GM23338 (cell line): ENCODE results near the gene AFAP1L2. TPM values are rescaled to one million over a fixed set of nuclear protein-coding genes. Genes with fewer than 3 reads are reported as not detected.

ENCODE experiments used
- ATAC-seq: fragments of 200-7000 bp; cut with Tn5 transposase; 3 replicates; pipeline ENCODE4 v1.9.1; 2020
- DNase-seq: peaks from one replicate; pipeline ENCODE4 v3.0.0-alpha.2; 2015; ENCODE audit warnings: low spot score
- H2AFZ ChIP-seq: fragments of 200-600 bp; sonication (generic); 2 replicates; pipeline ENCODE4 v1.8.0; 2016; ENCODE audit warnings: antibody characterized with exemption, mild to moderate bottlenecking, moderate library complexity
- H3F3A ChIP-seq: fragments of 200-600 bp; sonication (generic); replicated peaks from 2 replicates; pipeline ENCODE4 v1.8.0; 2017; ENCODE audit warnings: antibody characterized with exemption, mixed run types, low read depth
- H3K27ac ChIP-seq: fragments of 200-600 bp; sonication (generic); 2 replicates; pipeline ENCODE4 v1.6.1; 2016; ENCODE audit warnings: low read depth
- H3K27me3 ChIP-seq: fragments of 200-600 bp; sonication (generic); 2 replicates; pipeline ENCODE4 v1.8.0; 2016; ENCODE audit warnings: mild to moderate bottlenecking, mixed run types, moderate library complexity; ENCODE audit not compliant: insufficient read depth
- H3K36me3 ChIP-seq: fragments of 200-600 bp; sonication (generic); 2 replicates; pipeline ENCODE4 v1.8.0; 2016; ENCODE audit warnings: mild to moderate bottlenecking; ENCODE audit not compliant: insufficient read depth
- H3K4me1 ChIP-seq: fragments of 200-600 bp; sonication (generic); 2 replicates; pipeline ENCODE4 v1.8.0; 2016; ENCODE audit warnings: mild to moderate bottlenecking, moderate library complexity; ENCODE audit not compliant: insufficient read depth
- H3K4me2 ChIP-seq: fragments of 200-600 bp; sonication (generic); 2 replicates; pipeline ENCODE4 v1.7.1; 2017; ENCODE audit warnings: mixed run types
- H3K4me3 ChIP-seq: fragments of 200-600 bp; sonication (generic); 2 replicates; pipeline ENCODE4 v1.6.1; 2016; ENCODE audit warnings: mixed run types
- H3K79me2 ChIP-seq: fragments of 200-600 bp; sonication (generic); replicated peaks from 2 replicates; pipeline ENCODE4 v1.8.0; 2017; ENCODE audit warnings: mild to moderate bottlenecking; ENCODE audit not compliant: insufficient read depth
- H3K9me2 ChIP-seq: fragments of 200-600 bp; sonication (generic); 2 replicates; pipeline ENCODE4 v1.8.0; 2017; ENCODE audit not compliant: insufficient read depth
- H4K20me1 ChIP-seq: fragments of 200-600 bp; sonication (generic); replicated peaks from 2 replicates; pipeline ENCODE4 v1.8.0; 2017; ENCODE audit warnings: mild to moderate bottlenecking; ENCODE audit not compliant: insufficient read depth
- H3K27ac Mint-ChIP-seq: 2 replicates; pipeline ENCODE4 v1.8.0; 2020; ENCODE audit warnings: inconsistent platforms, mild to moderate bottlenecking, moderate library complexity, mixed read lengths
- H3K27me3 Mint-ChIP-seq: 3 replicates; pipeline ENCODE4 v1.8.0; 2022; ENCODE audit warnings: low read depth, mild to moderate bottlenecking, moderate library complexity, mixed read lengths, inconsistent platforms; ENCODE audit not compliant: insufficient read depth, poor library complexity
- H3K36me3 Mint-ChIP-seq: 3 replicates; pipeline ENCODE4 v1.8.0; 2021; ENCODE audit warnings: low read depth, mild to moderate bottlenecking, inconsistent platforms, moderate library complexity, mixed read lengths
- H3K4me1 Mint-ChIP-seq: 3 replicates; pipeline ENCODE4 v1.8.0; 2020; ENCODE audit warnings: mild to moderate bottlenecking, inconsistent platforms, mixed read lengths
- H3K4me3 Mint-ChIP-seq: 3 replicates; pipeline ENCODE4 v1.8.0; 2021; ENCODE audit warnings: moderate library complexity, mild to moderate bottlenecking, inconsistent platforms, mixed read lengths
- H3K9me3 Mint-ChIP-seq: 3 replicates; pipeline ENCODE4 v1.8.0; 2020; ENCODE audit warnings: moderate library complexity, mild to moderate bottlenecking, inconsistent platforms, mixed read lengths
- CREB1 ChIP-seq: fragments of 250-450 bp; sonication (Bioruptor Pico); IDR thresholded peaks from 2 replicates; pipeline ENCODE4 v1.5.0; 2020; ENCODE audit warnings: low read depth, mild to moderate bottlenecking, moderate library complexity
- CTCF ChIP-seq, 2 experiments: fragments of 200-600 bp in 1 of 2; sonication (generic) in 1 of 2; conservative IDR thresholded peaks; 2 replicates each; pipeline versions ENCODE4 v1.5.1 to v1.6.1; 2016 to 2017; ENCODE audit warnings: antibody characterized with exemption in 2 of 2, low read depth in 2 of 2, mild to moderate bottlenecking in 2 of 2, moderate library complexity in 1 of 2
- EZH2 ChIP-seq: fragments of 200-600 bp; sonication (generic); IDR thresholded peaks from one replicate; pipeline ENCODE4 v1.8.0; 2017; ENCODE audit warnings: antibody characterized with exemption, mild to moderate bottlenecking, low read depth; ENCODE audit not compliant: unreplicated experiment
- EZH2phosphoT487 ChIP-seq: fragments of 200-600 bp; sonication (generic); IDR thresholded peaks from one replicate; pipeline ENCODE4 v1.8.1; 2018; ENCODE audit warnings: antibody characterized with exemption; ENCODE audit not compliant: unreplicated experiment
- JUNB ChIP-seq: IDR thresholded peaks from one replicate; pipeline ENCODE4 v1.6.1; 2016; ENCODE audit warnings: antibody characterized with exemption; ENCODE audit not compliant: unreplicated experiment
- NANOG ChIP-seq: IDR thresholded peaks from 2 replicates; pipeline ENCODE4 v1.6.1; 2016; ENCODE audit warnings: antibody characterized with exemption, borderline replicate concordance
- POLR2AphosphoS5 ChIP-seq: IDR thresholded peaks from 2 replicates; pipeline ENCODE4 v1.6.1; 2016; ENCODE audit warnings: antibody characterized with exemption, low read depth
- REST ChIP-seq: IDR thresholded peaks from one replicate; pipeline ENCODE4 v1.6.1; 2018; ENCODE audit warnings: antibody characterized with exemption; ENCODE audit not compliant: unreplicated experiment
- STAT1 ChIP-seq: IDR thresholded peaks from one replicate; pipeline ENCODE4 v1.6.1; 2016; ENCODE audit warnings: antibody characterized with exemption; ENCODE audit not compliant: unreplicated experiment
- ZNF114 ChIP-seq: fragments of 250-450 bp; sonication (Bioruptor Pico); IDR thresholded peaks from 2 replicates; pipeline ENCODE4 v1.5.0; 2020; ENCODE audit warnings: mild to moderate bottlenecking, moderate library complexity
- ZNF331 ChIP-seq: fragments of 250-450 bp; sonication (Bioruptor Pico); IDR thresholded peaks from 2 replicates; pipeline ENCODE4 v1.5.0; 2020; ENCODE audit warnings: low read depth, mild to moderate bottlenecking, moderate library complexity
- polyA plus RNA-seq: library from polyadenylated mRNA; unstranded; fragments of >200 nt; fragmentation: Nextera tagmentation; extraction: Ambion mirVana; gene quantifications from 2 replicates; pipeline ENCODE4 v1.2.1, GENCODE V29; 2016
- total RNA-seq: library from RNA; depleted of rRNA; stranded (reverse); fragments of >200 nt; shearing (Covaris generic); gene quantifications from 2 replicates; pipeline ENCODE4 v1.2.3, GENCODE V29; 2014
- TF ChIP-seq, protein P1 (sequence below): IDR thresholded peaks from 2 replicates; pipeline ENCODE4 v1.6.1; 2016; ENCODE audit warnings: antibody characterized with exemption
- TF ChIP-seq, protein P2 (sequence below): fragments of 250-450 bp; sonication (Bioruptor Pico); IDR thresholded peaks from 2 replicates; pipeline ENCODE4 v1.5.0; 2020; ENCODE audit warnings: mild to moderate bottlenecking, moderate library complexity

AFAP1L2 gene
- total and polyA plus RNA-seq, 2 experiments from 2014 or later, result 2.3 to 6.5 TPM

DNA sequence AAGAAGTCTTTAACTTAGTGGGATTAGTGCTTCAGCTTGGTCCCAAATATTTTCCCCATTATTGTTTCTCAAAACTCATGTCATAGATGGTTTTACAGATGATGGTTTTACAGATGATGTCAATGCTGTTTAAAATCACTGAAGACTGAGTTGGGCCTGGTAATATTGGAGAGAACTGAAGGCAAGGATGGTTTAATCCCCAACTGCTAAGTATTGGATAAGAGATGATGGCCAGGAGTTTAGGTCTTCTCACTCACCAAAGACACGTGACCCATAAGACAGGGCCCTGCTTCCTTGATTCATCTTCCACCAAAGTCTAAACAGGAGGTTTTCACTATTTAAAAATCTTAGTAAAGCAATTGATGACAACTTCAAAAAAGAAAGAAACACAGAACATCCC, 108.9 kb downstream of the AFAP1L2 start:
- Histone ChIP-seq H2AFZ (no peak overlapping the region), H3K4me3 (no peak overlapping the region)
- ATAC-seq, result no peak

More for the DNA sequence above, 108.9 kb downstream of the AFAP1L2 start:
- Mint-ChIP-seq H3K4me1 (no peaks in the 10 kb centered on the region; the same call in 2 of the 3 replicates), H3K9me3 (peaks cover 21% of the 10 kb centered on the region), H3K27ac (no peak overlapping the region), H3K36me3 (peaks cover 40% of the 10 kb centered on the region), H3K4me3 (no peak overlapping the region), H3K27me3 (peaks cover 7% of the 10 kb centered on the region)
- Histone ChIP-seq H3K4me1 (no peaks in the 10 kb centered on the region), H4K20me1 (no peaks in the 10 kb centered on the region), H3K27ac (no peak overlapping the region), H3K4me2 (no peak overlapping the region), H3K36me3 (peaks cover 15% of the 10 kb centered on the region), H3K9me2 (no peaks in the 10 kb centered on the region), H3K27me3 (no peaks in the 10 kb centered on the region), H3K79me2 (no peaks in the 10 kb centered on the region), H3F3A (no peaks in the 10 kb centered on the region)
- no peak for DNase-seq
- TF ChIP-seq REST, result no peak
- no peak for TF ChIP-seq STAT1
- TF ChIP-seq EZH2phosphoT487, result no peak
- TF ChIP-seq, protein P1, sequence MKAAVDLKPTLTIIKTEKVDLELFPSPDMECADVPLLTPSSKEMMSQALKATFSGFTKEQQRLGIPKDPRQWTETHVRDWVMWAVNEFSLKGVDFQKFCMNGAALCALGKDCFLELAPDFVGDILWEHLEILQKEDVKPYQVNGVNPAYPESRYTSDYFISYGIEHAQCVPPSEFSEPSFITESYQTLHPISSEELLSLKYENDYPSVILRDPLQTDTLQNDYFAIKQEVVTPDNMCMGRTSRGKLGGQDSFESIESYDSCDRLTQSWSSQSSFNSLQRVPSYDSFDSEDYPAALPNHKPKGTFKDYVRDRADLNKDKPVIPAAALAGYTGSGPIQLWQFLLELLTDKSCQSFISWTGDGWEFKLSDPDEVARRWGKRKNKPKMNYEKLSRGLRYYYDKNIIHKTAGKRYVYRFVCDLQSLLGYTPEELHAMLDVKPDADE, result no peak
- TF ChIP-seq NANOG, result no peak
- TF ChIP-seq CTCF (conservative IDR thresholded peaks at IDR 0.05; ENCODE audit: low read depth in 2 of 2), result no peak
- TF ChIP-seq EZH2, result no peak
- no peak for TF ChIP-seq JUNB
- no peak for TF ChIP-seq CREB1 (CRISPR knock-in tag)
- TF ChIP-seq ZNF331 (CRISPR knock-in tag), result no peak
- TF ChIP-seq POLR2AphosphoS5, result no peak
- TF ChIP-seq ZNF114 (CRISPR knock-in tag), result no peak
- TF ChIP-seq, protein P2, sequence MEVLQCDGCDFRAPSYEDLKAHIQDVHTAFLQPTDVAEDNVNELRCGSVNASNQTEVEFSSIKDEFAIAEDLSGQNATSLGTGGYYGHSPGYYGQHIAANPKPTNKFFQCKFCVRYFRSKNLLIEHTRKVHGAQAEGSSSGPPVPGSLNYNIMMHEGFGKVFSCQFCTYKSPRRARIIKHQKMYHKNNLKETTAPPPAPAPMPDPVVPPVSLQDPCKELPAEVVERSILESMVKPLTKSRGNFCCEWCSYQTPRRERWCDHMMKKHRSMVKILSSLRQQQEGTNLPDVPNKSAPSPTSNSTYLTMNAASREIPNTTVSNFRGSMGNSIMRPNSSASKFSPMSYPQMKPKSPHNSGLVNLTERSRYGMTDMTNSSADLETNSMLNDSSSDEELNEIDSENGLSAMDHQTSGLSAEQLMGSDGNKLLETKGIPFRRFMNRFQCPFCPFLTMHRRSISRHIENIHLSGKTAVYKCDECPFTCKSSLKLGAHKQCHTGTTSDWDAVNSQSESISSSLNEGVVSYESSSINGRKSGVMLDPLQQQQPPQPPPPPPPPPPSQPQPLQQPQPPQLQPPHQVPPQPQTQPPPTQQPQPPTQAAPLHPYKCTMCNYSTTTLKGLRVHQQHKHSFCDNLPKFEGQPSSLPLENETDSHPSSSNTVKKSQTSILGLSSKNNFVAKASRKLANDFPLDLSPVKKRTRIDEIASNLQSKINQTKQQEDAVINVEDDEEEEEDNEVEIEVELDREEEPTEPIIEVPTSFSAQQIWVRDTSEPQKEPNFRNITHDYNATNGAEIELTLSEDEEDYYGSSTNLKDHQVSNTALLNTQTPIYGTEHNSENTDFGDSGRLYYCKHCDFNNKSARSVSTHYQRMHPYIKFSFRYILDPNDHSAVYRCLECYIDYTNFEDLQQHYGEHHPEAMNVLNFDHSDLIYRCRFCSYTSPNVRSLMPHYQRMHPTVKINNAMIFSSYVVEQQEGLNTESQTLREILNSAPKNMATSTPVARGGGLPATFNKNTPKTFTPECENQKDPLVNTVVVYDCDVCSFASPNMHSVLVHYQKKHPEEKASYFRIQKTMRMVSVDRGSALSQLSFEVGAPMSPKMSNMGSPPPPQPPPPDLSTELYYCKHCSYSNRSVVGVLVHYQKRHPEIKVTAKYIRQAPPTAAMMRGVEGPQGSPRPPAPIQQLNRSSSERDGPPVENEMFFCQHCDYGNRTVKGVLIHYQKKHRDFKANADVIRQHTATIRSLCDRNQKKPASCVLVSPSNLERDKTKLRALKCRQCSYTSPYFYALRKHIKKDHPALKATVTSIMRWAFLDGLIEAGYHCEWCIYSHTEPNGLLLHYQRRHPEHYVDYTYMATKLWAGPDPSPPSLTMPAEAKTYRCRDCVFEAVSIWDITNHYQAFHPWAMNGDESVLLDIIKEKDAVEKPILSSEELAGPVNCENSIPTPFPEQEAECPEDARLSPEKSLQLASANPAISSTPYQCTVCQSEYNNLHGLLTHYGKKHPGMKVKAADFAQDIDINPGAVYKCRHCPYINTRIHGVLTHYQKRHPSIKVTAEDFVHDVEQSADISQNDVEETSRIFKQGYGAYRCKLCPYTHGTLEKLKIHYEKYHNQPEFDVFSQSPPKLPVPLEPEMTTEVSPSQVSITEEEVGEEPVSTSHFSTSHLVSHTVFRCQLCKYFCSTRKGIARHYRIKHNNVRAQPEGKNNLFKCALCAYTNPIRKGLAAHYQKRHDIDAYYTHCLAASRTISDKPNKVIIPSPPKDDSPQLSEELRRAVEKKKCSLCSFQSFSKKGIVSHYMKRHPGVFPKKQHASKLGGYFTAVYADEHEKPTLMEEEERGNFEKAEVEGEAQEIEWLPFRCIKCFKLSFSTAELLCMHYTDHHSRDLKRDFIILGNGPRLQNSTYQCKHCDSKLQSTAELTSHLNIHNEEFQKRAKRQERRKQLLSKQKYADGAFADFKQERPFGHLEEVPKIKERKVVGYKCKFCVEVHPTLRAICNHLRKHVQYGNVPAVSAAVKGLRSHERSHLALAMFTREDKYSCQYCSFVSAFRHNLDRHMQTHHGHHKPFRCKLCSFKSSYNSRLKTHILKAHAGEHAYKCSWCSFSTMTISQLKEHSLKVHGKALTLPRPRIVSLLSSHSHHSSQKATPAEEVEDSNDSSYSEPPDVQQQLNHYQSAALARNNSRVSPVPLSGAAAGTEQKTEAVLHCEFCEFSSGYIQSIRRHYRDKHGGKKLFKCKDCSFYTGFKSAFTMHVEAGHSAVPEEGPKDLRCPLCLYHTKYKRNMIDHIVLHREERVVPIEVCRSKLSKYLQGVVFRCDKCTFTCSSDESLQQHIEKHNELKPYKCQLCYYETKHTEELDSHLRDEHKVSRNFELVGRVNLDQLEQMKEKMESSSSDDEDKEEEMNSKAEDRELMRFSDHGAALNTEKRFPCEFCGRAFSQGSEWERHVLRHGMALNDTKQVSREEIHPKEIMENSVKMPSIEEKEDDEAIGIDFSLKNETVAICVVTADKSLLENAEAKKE (CRISPR knock-in tag), result no peak
